Muscle layer of colon (tissue), 2 donors: Measurements from ENCODE around the gene IL17D.

ENCODE experiments used
- H3K27ac ChIP-seq: one replicate; pipeline ENCODE4 v1.7.0; 2013; ENCODE audit warnings: low read depth, mild to moderate bottlenecking, low read length, moderate library complexity
- H3K27me3 ChIP-seq, 2 donors: one replicate each; pipeline ENCODE4 v1.7.0; 2013; ENCODE audit warnings: low read length in 2 of 2, mild to moderate bottlenecking in 2 of 2; ENCODE audit not compliant: insufficient read depth in 2 of 2, control insufficient read depth in 1 of 2
- H3K36me3 ChIP-seq: one replicate; pipeline ENCODE4 v1.7.0; 2013; ENCODE audit warnings: mild to moderate bottlenecking, low read length; ENCODE audit not compliant: insufficient read depth
- H3K4me1 ChIP-seq: one replicate; pipeline ENCODE4 v1.7.0; 2013; ENCODE audit warnings: mild to moderate bottlenecking, low read length; ENCODE audit not compliant: insufficient read depth
- H3K4me3 ChIP-seq, 2 donors: one replicate each; pipeline ENCODE4 v1.7.0; 2013; ENCODE audit warnings: low read length in 2 of 2, low read depth in 1 of 2, mild to moderate bottlenecking in 1 of 2, moderate library complexity in 1 of 2
- H3K9ac ChIP-seq: one replicate; pipeline ENCODE4 v1.7.0; 2013; ENCODE audit warnings: low read length
- H3K9me3 ChIP-seq: one replicate; pipeline ENCODE4 v1.7.0; 2013; ENCODE audit warnings: mild to moderate bottlenecking, low read length
- donor health status: abdominal sarcoma.
- donor health status: Adenocarcinoma of cecum.

Gene IL17D

GRCh38 chr13:20702915-20703779 lies at the start of gene IL17D:
Gene IL17D (plus strand): TSS chr13:20703699. CDS start chr13:20704002, 303 bp downstream.
- Histone ChIP-seq H3K9ac (no peak within 1 kb of the TSS), H3K27ac (no peak within 1 kb of the TSS), H3K27me3 (peaks cover 15 to 17% of the 10 kb centered on the region in 2 donors), H3K36me3 (no peaks in the 10 kb centered on the region), H3K9me3 (no peaks in the 10 kb centered on the region), H3K4me1 (peaks cover 8% of the 10 kb centered on the region), H3K4me3 (peak within 1 kb of the TSS; percentile 50 to 71)

GRCh38 chr13:20654156-20654555 lies 49.3 kb upstream of the IL17D start:
- Histone ChIP-seq H3K4me3 (no peak overlapping the region), H3K9ac (no peak overlapping the region), H3K27me3 (no peaks in the 10 kb centered on the region)

GRCh38 chr13:20658451-20659040 lies 45.0 kb upstream of the IL17D start:
- Histone ChIP-seq H3K27me3 (no peaks in the 10 kb centered on the region), H3K27ac (no peak overlapping the region), H3K9me3 (no peaks in the 10 kb centered on the region), H3K4me3 (no peak overlapping the region), H3K4me1 (no peaks in the 10 kb centered on the region), H3K9ac (no peak overlapping the region), H3K36me3 (peaks cover 5% of the 10 kb centered on the region)

More at GRCh38 chr13:20654156-20654555, 49.3 kb upstream of the IL17D start:
- Histone ChIP-seq H3K9me3 (no peaks in the 10 kb centered on the region), H3K4me1 (no peaks in the 10 kb centered on the region), H3K27ac (no peak overlapping the region), H3K36me3 (peaks cover 5% of the 10 kb centered on the region)

- H3K36me3 ChIP-seq = no peaks in the 10 kb centered on the region
- H3K9ac ChIP-seq = no peak overlapping the region
- no peaks in the 10 kb centered on the region for H3K4me1 ChIP-seq
- no peak overlapping the region for H3K4me3 ChIP-seq
- H3K9me3 ChIP-seq = no peaks in the 10 kb centered on the region
- H3K27me3 ChIP-seq = no peaks in the 10 kb centered on the region
- H3K27ac ChIP-seq = no peak overlapping the region
Observed at GRCh38 chr13:20664351-20664750, 39.1 kb upstream of the IL17D start.

- Histone ChIP-seq H3K4me1 (no peaks in the 10 kb centered on the region), H3K9me3 (no peaks in the 10 kb centered on the region), H3K4me3 (no peak overlapping the region), H3K9ac (no peak overlapping the region), H3K27me3 (no peaks in the 10 kb centered on the region), H3K36me3 (peaks cover 4% of the 10 kb centered on the region), H3K27ac (no peak overlapping the region)
Observed at GRCh38 chr13:20666948-20667347, 36.6 kb upstream of the IL17D start.

GRCh38 chr13:20667857-20668437 lies 35.6 kb upstream of the IL17D start:
- H3K4me1 ChIP-seq = no peaks in the 10 kb centered on the region
- no peak overlapping the region for H3K27ac ChIP-seq

GRCh38 chr13:20669162-20669561 lies 34.3 kb upstream of the IL17D start:
- Histone ChIP-seq H3K4me1 (no peaks in the 10 kb centered on the region), H3K27me3 (no peaks in the 10 kb centered on the region), H3K27ac (no peak overlapping the region), H3K4me3 (no peak overlapping the region), H3K36me3 (peaks cover 9% of the 10 kb centered on the region), H3K9ac (no peak overlapping the region), H3K9me3 (no peaks in the 10 kb centered on the region)

More at GRCh38 chr13:20667857-20668437, 35.6 kb upstream of the IL17D start:
- no peak overlapping the region for H3K4me3 ChIP-seq
- H3K27me3 ChIP-seq = no peaks in the 10 kb centered on the region
- peaks cover 4% of the 10 kb centered on the region for H3K36me3 ChIP-seq
- no peak overlapping the region for H3K9ac ChIP-seq
- no peaks in the 10 kb centered on the region for H3K9me3 ChIP-seq

- Histone ChIP-seq H3K27ac (no peak overlapping the region), H3K4me3 (no peak overlapping the region), H3K9me3 (no peaks in the 10 kb centered on the region), H3K4me1 (no peaks in the 10 kb centered on the region), H3K27me3 (no peaks in the 10 kb centered on the region), H3K36me3 (peaks cover 11% of the 10 kb centered on the region), H3K9ac (no peak overlapping the region)
Observed at GRCh38 chr13:20671789-20672188, 31.7 kb upstream of the IL17D start.

- H3K27ac ChIP-seq = no peak overlapping the region
- peaks cover 11% of the 10 kb centered on the region for H3K36me3 ChIP-seq
- no peaks in the 10 kb centered on the region for H3K4me1 ChIP-seq
- H3K9me3 ChIP-seq = no peaks in the 10 kb centered on the region
- no peak overlapping the region for H3K4me3 ChIP-seq
- no peak overlapping the region for H3K9ac ChIP-seq
- no peaks in the 10 kb centered on the region for H3K27me3 ChIP-seq
Observed at GRCh38 chr13:20672772-20673171, 30.7 kb upstream of the IL17D start.

- Histone ChIP-seq H3K36me3 (peaks cover 11% of the 10 kb centered on the region), H3K4me1 (no peaks in the 10 kb centered on the region), H3K27me3 (no peaks in the 10 kb centered on the region), H3K9me3 (no peaks in the 10 kb centered on the region), H3K9ac (no peak overlapping the region), H3K27ac (no peak overlapping the region), H3K4me3 (no peak overlapping the region)
Observed at GRCh38 chr13:20673715-20674114, 29.8 kb upstream of the IL17D start.

GRCh38 chr13:20676213-20676612 lies 27.3 kb upstream of the IL17D start:
- Histone ChIP-seq H3K4me3 (no peak overlapping the region), H3K9me3 (no peaks in the 10 kb centered on the region), H3K27ac (no peak overlapping the region), H3K27me3 (no peaks in the 10 kb centered on the region), H3K4me1 (no peaks in the 10 kb centered on the region), H3K36me3 (peaks cover 11% of the 10 kb centered on the region), H3K9ac (no peak overlapping the region)
